HFFc6 (cell line): Measurements from ENCODE around the gene RILPL1. TPM values are rescaled to one million over a fixed set of nuclear protein-coding genes. Genes with fewer than 3 reads are reported as not detected.

Source experiments
- DNase-seq: peaks from one replicate; pipeline ENCODE4 v3.0.0-alpha.2; 2018
- H3K27ac Mint-ChIP-seq: 2 replicates; pipeline ENCODE4 v1.8.0; 2020; ENCODE audit warnings: mild to moderate bottlenecking, mixed read lengths
- H3K27me3 Mint-ChIP-seq: 2 replicates; pipeline ENCODE4 v1.8.0; 2021; ENCODE audit warnings: mild to moderate bottlenecking, moderate library complexity, mixed read lengths; ENCODE audit not compliant: insufficient read depth
- H3K36me3 Mint-ChIP-seq: 2 replicates; pipeline ENCODE4 v1.8.0; 2021; ENCODE audit warnings: low read depth, mixed read lengths
- H3K4me1 Mint-ChIP-seq: 2 replicates; pipeline ENCODE4 v1.8.0; 2020; ENCODE audit warnings: low read depth, mixed read lengths
- H3K4me3 Mint-ChIP-seq: 2 replicates; pipeline ENCODE4 v1.8.0; 2020; ENCODE audit warnings: mild to moderate bottlenecking, moderate library complexity, mixed read lengths
- H3K9me3 Mint-ChIP-seq: 2 replicates; pipeline ENCODE4 v1.8.0; 2020; ENCODE audit warnings: mild to moderate bottlenecking, mixed read lengths
- microRNA-seq: library from miRNA; unstranded; fragments of <30 nt; microRNA quantifications from one replicate; pipeline ENCODE4, GENCODE V29; 2019
- total RNA-seq, 6 experiments: library from RNA; stranded (reverse); fragmentation: NEBNext Ultra II Directional; extraction: Animal tissue kit (Norgen Biotek cat#: 25700); gene quantifications; 2 replicates in 1 of 6; 3 replicates in 5 of 6; pipeline ENCODE4 v1.2.3, GENCODE V29; 2021
- TF ChIP-seq, protein P1 (sequence below): fragments of 200-600 bp; sonication (generic); IDR thresholded peaks from 2 replicates; pipeline ENCODE4 v1.5.0; 2021; ENCODE audit warnings: antibody characterized with exemption, mild to moderate bottlenecking

The RILPL1 gene
- total RNA-seq, 6 experiments from 2014 or later, result 15.2 to 18.9 (median 16.9) TPM

- TF ChIP-seq, protein P1, sequence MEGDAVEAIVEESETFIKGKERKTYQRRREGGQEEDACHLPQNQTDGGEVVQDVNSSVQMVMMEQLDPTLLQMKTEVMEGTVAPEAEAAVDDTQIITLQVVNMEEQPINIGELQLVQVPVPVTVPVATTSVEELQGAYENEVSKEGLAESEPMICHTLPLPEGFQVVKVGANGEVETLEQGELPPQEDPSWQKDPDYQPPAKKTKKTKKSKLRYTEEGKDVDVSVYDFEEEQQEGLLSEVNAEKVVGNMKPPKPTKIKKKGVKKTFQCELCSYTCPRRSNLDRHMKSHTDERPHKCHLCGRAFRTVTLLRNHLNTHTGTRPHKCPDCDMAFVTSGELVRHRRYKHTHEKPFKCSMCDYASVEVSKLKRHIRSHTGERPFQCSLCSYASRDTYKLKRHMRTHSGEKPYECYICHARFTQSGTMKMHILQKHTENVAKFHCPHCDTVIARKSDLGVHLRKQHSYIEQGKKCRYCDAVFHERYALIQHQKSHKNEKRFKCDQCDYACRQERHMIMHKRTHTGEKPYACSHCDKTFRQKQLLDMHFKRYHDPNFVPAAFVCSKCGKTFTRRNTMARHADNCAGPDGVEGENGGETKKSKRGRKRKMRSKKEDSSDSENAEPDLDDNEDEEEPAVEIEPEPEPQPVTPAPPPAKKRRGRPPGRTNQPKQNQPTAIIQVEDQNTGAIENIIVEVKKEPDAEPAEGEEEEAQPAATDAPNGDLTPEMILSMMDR, result no peak
Measured at GRCh38 chr12:123428591-123428990, 104.9 kb downstream of the RILPL1 start.

DNA sequence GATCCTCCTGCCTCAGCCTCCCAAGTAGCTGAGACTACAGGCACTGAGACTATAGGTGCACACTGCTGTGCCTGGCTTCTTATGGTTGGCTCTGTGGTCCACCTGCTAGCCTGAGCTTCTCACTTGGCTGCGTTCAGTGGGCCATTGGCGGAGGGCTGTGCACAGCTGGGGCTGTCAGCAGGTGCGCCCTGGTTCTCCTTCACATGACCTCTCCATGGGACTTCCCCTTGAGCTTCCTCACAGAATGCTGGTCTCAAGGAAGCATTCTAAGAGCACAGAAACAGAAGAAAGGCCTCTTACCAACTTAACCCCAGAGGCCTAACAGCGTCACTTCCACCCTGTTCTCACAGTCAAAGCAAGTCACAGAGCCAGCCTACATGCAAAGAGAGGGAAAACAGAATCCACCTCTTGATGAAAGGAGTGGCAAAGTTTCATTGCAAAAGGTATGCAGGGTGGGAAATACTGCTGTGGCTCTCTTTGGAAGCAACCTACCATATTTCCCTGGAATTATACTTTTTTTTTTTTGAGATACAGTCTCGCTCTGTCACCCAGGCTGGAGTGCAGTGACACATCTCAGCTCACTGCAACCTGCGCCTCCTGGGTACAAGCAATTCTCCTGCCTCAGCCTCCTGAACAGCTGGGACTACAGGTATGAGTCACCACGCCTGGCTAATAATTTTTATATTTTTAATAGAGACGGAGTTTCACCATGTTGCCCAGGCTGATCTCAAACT is 106.3 kb downstream of the RILPL1 start:
- no peaks in the 10 kb centered on the region for H3K4me1 Mint-ChIP-seq
- DNase-seq, result no peak
- H3K36me3 Mint-ChIP-seq, result peaks cover 32% of the 10 kb centered on the region
- TF ChIP-seq, protein P1, result no peak
- H3K4me3 Mint-ChIP-seq, result no peak overlapping the region
- H3K9me3 Mint-ChIP-seq, result no peaks in the 10 kb centered on the region
- no peaks in the 10 kb centered on the region for H3K27me3 Mint-ChIP-seq
- no peak overlapping the region for H3K27ac Mint-ChIP-seq

More at GRCh38 chr12:123428591-123428990, 104.9 kb downstream of the RILPL1 start:
- no peak for DNase-seq
- no peaks in the 10 kb centered on the region for H3K27me3 Mint-ChIP-seq
- H3K4me3 Mint-ChIP-seq, result no peak overlapping the region
- peaks cover 23% of the 10 kb centered on the region for H3K36me3 Mint-ChIP-seq
- no peaks in the 10 kb centered on the region for H3K9me3 Mint-ChIP-seq
- peaks cover 6% of the 10 kb centered on the region for H3K4me1 Mint-ChIP-seq
- H3K27ac Mint-ChIP-seq, result no peak overlapping the region

GRCh38 chr12:123421314-123421713 is 112.2 kb downstream of the RILPL1 start:
- no peak overlapping the region for H3K4me3 Mint-ChIP-seq
- peaks cover 2% of the 10 kb centered on the region; the same call in 1 of the 2 replicates for H3K27me3 Mint-ChIP-seq
- H3K27ac Mint-ChIP-seq, result no peak overlapping the region
- H3K36me3 Mint-ChIP-seq, result peaks cover 30% of the 10 kb centered on the region
- no peak for DNase-seq
- H3K4me1 Mint-ChIP-seq, result no peaks in the 10 kb centered on the region
- no peaks in the 10 kb centered on the region for H3K9me3 Mint-ChIP-seq
- TF ChIP-seq, protein P1, result no peak

Small RNA genes within 50 kb of the gene (microRNA-seq; reads per million reads assigned to microRNA genes)
- gene MIR3908, result not detected

Other genes starting within 250 kb of the RILPL1 start
- 10 to 100 TPM; 32.3 to 38.2 (median 35.3) TPM for gene SBNO1, start 168.9 kb downstream of the RILPL1 start, total RNA-seq
- gene KMT5A, start 149.6 kb downstream of the RILPL1 start, total RNA-seq, result 10 to 100 TPM; 52.2 to 64.0 (median 61.3) TPM
- gene RILPL2, start 97.0 kb downstream of the RILPL1 start, total RNA-seq, result 1 to 10 TPM; 4.4 to 6.0 (median 5.5) TPM
- gene SNRNP35, start 75.6 kb downstream of the RILPL1 start, total RNA-seq, result 10 to 100 TPM; 13.0 to 20.0 (median 14.8) TPM
- 100 to 1,000 TPM; 383 to 448 (median 405) TPM for gene TMED2, start 50.8 kb upstream of the RILPL1 start, total RNA-seq
- gene DDX55, start 68.4 kb upstream of the RILPL1 start, total RNA-seq, result 10 to 100 TPM; 13.4 to 18.4 (median 14.3) TPM
- 10 to 100 TPM; 48.7 to 51.9 (median 50.3) TPM for gene EIF2B1, start 100.0 kb upstream of the RILPL1 start, total RNA-seq
- gene GTF2H3, start 100.1 kb upstream of the RILPL1 start, total RNA-seq, result 10 to 100 TPM; 34.9 to 47.5 (median 43.0) TPM
- gene TCTN2, start 137.4 kb upstream of the RILPL1 start, total RNA-seq, result 10 to 100 TPM in 1 of 6 experiments, 1 to 10 TPM in 5; 6.5 to 11.2 (median 9.5) TPM
- 10 to 100 TPM; 14.0 to 16.8 (median 15.6) TPM for gene ATP6V0A2, start 178.6 kb upstream of the RILPL1 start, total RNA-seq
- gene DNAH10, start 228.6 kb upstream of the RILPL1 start, total RNA-seq, result 1 to 10 TPM in 1 of 6 experiments, under 1 TPM in 5; 0.19 to 1.1 (median 0.64) TPM